ENCODE data around the gene MGAT5.

MGAT5 gene

DNA sequence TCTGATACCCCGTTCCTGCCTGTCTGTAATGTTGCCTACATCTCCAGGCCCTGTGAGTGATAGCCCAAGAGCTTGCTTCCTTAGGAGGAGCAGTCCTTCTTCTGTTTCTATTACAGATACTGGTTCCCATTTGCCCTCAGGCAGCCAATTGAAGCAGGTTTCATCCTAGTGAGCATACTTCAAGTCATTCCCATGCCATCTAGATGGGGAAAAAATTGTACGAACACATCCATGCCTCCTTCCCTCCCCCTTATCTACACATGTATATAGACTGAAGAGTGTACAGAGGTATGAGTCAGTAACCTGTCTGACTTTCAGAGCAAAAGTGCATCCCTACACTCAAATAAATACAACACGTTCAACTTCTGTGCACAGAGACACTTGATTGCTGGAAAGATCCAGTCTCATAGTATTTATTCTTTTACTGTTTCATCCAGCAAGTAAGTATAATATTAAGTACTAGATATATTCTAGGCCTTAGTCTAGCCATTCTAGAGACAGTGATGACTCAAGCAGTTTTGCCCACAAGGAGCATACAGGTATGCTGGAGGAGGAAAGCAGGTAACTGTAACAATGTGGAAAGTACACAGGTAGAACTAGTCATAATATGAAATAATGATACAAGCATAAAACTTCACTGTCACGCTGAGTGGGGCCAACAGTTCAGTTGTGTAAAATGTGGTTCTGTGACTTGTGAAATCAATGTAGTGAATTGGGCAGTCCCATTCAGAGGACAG is 153.4 kb downstream of the MGAT5 start:
- DNase-seq = no peak

GRCh38 chr2:134408386-134408785 is 154.5 kb downstream of the MGAT5 start:
- DNase-seq = no peak

GRCh38 chr2:134408791-134409190 is 154.9 kb downstream of the MGAT5 start:
- no peak for DNase-seq

DNA sequence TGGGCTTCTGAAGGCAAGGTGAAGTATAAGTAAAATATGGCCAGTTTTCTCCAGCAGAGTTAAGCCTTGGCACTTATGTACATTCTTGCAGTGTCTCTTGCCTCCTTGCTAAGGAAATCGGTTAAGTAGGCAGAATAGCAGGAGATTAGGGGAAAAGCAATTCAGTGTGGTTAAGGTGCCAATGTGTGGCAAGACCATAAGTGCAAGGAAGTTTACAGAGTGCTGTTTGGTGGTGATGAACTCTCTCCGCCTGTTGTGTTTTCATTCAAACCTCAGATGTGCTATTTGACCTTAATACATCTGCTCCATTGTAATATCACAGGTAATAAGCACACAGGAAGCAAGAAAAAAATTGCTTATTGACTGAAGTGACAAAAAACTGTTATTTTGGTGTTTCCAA is 156.1 kb downstream of the MGAT5 start:
- no peak for DNase-seq

DNA sequence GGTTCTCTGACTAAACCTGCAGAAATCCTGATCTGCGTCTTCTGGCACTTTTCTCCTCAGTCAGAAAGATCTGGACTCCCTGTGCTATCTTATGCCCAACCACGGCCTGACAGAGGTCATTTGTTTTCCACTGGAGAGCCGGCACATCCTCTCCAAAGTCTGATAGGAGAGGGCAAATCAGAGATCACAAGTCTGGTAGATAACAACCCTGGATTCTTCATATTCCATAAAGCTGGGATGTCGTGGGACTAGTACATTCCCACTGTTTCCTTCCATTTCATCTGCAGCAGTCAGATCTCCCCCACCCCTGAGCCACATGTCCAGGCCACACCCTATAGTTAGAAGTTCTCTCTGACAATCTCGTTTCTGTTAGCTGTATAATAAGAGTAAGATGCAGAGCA is 157.0 kb downstream of the MGAT5 start:
- no peak for DNase-seq

GRCh38 chr2:134411279-134411827 is 157.5 kb downstream of the MGAT5 start:
- DNase-seq = no peak

DNA sequence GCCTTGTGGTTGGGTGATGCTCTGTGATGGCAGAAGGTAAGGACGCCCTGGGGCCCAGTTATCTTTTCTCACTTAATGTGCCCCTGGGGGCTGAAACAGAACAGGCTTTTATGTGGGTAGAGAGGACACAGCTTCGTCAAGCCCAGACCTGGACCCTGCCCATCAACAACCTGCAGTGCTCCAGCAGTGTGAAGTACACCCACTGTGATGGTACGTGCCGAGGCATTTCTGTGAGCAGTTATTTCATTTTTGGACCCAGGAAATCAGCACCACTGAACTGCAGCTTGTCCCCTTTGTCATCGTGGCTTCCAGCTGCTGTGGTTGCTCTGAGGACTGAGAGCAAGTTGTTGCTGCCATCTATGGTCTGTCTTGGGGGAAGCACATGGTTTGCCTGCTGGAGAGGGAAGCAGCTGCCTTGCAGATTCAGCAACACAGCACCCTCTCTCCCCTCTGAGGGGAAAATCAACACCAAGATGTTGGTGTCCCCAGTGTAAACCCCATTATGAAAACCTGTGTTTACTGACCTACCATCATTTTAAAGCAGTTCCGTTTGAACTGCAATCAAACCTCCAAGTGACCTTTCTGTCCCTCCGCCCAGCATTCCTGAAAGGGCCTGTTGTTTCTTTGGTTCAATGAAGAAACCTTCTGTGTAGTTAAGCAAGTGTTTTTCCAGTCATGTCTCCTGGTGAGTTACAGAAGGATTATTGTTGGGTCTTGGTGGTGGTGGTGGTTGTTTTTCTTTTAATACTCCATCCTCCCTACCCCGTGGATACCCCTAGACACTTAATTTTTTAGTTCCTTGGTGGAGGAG is 158.2 kb downstream of the MGAT5 start:
- DNase-seq = peak; percentile 37 to 76 (median 56)

GRCh38 chr2:134412639-134412999 is 158.7 kb downstream of the MGAT5 start:
- no peak for DNase-seq

DNA sequence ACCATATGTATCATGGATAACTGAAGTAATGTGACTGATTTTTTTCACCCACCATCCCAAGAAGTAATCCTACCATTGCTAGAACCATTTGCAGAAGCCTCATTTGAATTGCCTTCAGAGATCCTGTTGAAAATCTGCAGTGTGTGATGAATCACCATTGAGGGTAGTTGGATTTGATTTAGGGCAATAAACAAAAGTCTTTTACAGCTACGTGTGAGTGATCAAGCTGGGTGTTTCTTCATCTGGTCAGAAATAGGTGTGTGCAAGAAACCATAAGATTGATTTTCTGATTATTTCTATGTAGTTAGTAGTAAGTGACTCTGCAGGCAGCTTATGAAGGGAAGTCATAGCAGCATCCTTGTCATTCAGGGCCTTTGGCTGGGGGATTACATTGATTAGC is 159.6 kb downstream of the MGAT5 start:
- DNase-seq = no peak

DNA sequence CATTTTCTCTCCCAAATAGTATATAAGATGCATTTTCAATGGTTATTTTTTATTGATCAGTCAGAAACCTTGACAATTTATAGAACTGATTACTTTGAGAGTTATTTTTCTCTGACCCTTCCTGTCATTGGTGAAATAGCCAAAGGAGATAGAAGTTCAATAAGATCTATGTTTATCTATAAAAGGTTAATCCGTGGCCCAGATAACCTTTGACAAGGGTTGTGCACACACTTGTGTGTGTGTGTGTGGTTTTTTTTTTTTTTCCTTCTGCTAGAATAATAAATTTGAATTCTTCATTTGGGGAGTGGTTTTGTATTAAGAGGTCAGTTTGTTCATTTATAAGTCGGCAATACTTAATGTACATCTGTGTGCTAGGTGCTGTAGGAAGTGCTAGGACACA is 160.0 kb downstream of the MGAT5 start:
- no peak for DNase-seq

- DNase-seq = no peak
Measured at GRCh38 chr2:134416018-134416417, 162.1 kb downstream of the MGAT5 start.

- no peak for DNase-seq
Measured at GRCh38 chr2:134416637-134417036, 162.8 kb downstream of the MGAT5 start.

GRCh38 chr2:134417968-134418582 is 164.2 kb downstream of the MGAT5 start:
- DNase-seq = no peak

DNA sequence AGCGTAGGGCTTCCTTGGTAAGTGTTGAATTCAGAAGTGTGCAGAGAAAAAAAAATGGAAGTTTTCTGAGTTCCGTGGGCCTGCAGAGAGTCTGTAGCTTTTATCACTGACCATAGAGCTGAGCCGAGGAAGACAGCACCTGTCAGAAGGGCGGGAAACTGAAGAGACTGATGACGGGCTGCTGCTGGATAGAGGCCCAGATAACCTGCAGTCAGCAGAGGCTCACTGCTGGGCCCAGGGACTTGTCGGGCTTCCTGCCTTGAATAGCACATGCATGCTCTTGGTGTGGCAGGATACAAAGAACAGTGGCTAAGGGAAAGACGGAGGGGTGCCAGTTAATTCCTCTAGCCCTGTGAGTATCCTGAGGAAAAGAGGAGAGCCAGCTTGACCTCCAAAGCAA is 166.4 kb downstream of the MGAT5 start:
- DNase-seq = no peak

DNA sequence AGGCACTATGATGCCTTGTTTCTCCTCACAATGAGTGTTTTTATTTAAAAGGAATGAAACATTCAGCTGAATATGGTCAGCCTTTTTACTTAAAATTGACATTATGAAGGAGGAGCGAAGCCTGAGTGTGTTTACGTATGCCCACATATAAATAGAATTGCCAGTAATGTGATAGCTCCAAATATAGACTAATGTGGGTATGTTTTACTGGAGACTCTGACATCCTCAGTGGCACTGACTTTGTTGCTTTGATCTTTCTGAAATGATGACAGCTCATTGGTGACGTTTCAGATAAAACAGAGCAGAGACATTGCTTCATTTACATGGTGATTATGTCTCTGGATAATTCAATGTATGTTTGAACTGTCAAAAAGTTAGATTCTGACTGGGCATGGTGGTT is 167.0 kb downstream of the MGAT5 start:
- no peak for DNase-seq

- DNase-seq = no peak
Measured at GRCh38 chr2:134421556-134422328, 167.9 kb downstream of the MGAT5 start.

DNA sequence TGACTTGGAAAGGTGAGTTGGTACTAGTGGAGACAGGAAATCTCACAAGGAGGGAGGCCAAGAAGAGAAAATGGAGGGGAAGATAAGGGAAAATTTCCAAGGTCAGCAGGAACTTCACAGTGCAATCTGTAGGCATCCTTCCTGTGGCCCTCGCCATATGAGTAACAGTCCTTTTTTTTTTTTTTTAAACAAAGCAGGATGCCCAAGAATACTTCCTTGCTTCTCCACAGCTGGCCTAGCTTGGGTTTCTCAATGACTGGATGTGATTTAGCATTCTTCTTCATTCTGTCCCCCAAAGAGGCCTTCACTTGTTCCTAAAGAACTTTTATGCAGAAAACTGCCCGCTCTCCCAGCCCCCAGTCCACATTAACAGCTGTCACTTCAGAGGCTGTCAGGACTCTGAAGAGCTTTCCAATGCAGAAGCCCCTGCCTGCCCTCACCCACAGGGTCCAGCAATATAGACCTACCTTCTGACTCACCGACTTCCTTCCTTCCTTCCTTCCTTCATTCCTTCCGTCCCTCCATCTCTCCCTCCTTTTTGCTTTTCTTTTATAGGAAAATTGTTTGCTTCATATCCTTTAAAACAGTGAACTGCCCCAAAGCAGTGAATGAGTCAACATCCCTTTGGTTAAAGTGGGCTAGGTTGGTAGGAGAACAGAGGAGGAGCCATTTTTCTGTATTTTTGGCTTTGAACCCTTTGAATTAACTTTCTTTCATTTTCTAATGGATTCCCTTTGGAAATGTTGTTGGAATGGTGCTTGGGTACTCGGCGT is 172.0 kb downstream of the MGAT5 start:
- DNase-seq = no peak

DNA sequence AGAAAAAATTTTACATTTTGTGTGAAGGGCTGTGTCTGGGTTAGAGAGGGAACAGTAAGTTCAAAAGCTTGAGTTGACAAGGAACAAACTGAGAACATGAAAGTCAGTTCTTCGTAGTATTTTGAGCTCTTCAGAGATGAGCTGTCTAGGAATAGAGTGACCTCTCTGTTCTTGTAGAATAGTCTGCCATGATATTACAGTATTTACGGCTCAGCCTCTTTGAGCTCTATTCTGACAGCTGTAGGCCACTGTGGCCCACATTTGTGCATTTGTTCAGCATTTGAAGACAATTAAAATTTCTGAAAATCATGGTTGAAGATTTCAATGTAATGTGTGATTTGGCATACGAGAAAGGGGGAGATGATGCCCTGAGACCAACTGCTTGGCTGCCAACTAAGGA is 172.8 kb downstream of the MGAT5 start:
- DNase-seq = no peak

DNA sequence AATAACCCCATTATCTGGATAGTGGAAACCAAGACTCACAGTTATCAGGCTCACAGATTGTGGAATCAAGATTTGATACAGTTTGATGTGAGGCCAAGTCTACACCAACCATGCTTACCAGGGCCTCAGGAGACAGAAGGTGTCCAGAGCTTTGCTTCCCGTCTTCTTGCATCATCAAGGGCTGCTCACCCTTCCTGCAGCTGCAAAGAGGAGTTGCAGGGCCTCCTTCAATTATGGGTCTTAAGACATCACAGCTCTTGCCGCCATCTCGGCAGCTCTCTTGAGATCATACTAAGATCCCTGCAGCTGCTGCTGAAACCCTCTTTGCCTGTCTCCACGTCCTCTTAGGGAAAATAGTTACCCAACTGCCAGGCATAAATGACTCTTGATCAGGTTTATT is 176.0 kb downstream of the MGAT5 start:
- DNase-seq = no peak

- DNase-seq = no peak
Measured at GRCh38 chr2:134431838-134432434, 178.1 kb downstream of the MGAT5 start.

- DNase-seq = no peak
Measured at GRCh38 chr2:134432435-134432883, 178.6 kb downstream of the MGAT5 start.

- DNase-seq = no peak
Measured at GRCh38 chr2:134433469-134433868, 179.6 kb downstream of the MGAT5 start.
